K562 (cell line): ENCODE measurements around the gene DENND1A. TPM values are rescaled to one million over a fixed set of nuclear protein-coding genes. Genes with fewer than 3 reads are reported as not detected.

Source experiments
- HLTF ChIP-seq: fragments of 450-650 bp; IDR thresholded peaks from 2 replicates; pipeline ENCODE4 v1.6.1; 2016
- MAFF ChIP-seq: IDR thresholded peaks from 2 replicates; pipeline ENCODE4 v1.6.1; 2012; ENCODE audit warnings: low read length, improper control_type of control experiment
- MEF2A ChIP-seq: IDR thresholded peaks from 2 replicates; pipeline ENCODE4 v1.6.1; 2011; ENCODE audit warnings: low read depth, mild to moderate bottlenecking, low read length, moderate library complexity; ENCODE audit not compliant: control insufficient read depth
- NFIC ChIP-seq: fragments of 450-650 bp; IDR thresholded peaks from 2 replicates; pipeline ENCODE4 v1.6.1; 2017; ENCODE audit warnings: mild to moderate bottlenecking, inconsistent platforms
- NR2C2 ChIP-seq, 2 experiments: fragments of 200-800 bp in 1 of 2; sonication (Bioruptor generic) in 1 of 2; sonication (generic) in 1 of 2; formaldehyde crosslinking in 1 of 2; IDR thresholded peaks; 2 replicates each; pipeline versions ENCODE4 v1.6.1 to v1.8.0; 2016 to 2022; ENCODE audit warnings: mild to moderate bottlenecking in 1 of 2, missing compliant biosample characterization in 1 of 2, missing genetic modification characterization in 1 of 2, missing genetic modification reagents in 1 of 2
- ZBED1 ChIP-seq: IDR thresholded peaks from 2 replicates; pipeline ENCODE4 v1.6.1; 2014
- ZFPM2 ChIP-seq: fragments of 250-450 bp; sonication (Bioruptor Pico); IDR thresholded peaks from 2 replicates; pipeline ENCODE4 v1.5.1; 2022; ENCODE audit warnings: mild to moderate bottlenecking
- ZNF133 ChIP-seq: fragments of 250-450 bp; sonication (Bioruptor Pico); IDR thresholded peaks from 2 replicates; pipeline ENCODE4 v1.4.0; 2020; ENCODE audit warnings: mild to moderate bottlenecking
- ZNF507 ChIP-seq: conservative IDR thresholded peaks from 2 replicates; pipeline ENCODE4 v1.6.1; 2017; ENCODE audit warnings: missing genetic modification characterization, missing compliant biosample characterization
- polyA plus RNA-seq, 8 experiments: library from polyadenylated mRNA; depleted of rRNA in 4 of 8; stranded (reverse) in 5 of 8; unstranded in 3 of 8; fragments of >200 nt; fragmentation: Nextera tagmentation in 2 of 8; fragmentation: Illumina TruSeq in 1 of 8; extraction: Ambion mirVana in 2 of 8; extraction: Trizol in 1 of 8; gene quantifications; 2 replicates each; pipeline versions ENCODE4 v1.2.1 to v1.2.3, GENCODE V29; 2011 to 2014; ENCODE audit warnings: inconsistent platforms in 1 of 8, missing spikeins in 1 of 8
- total RNA-seq, 7 experiments: library from RNA; depleted of rRNA in 6 of 7; stranded (reverse); fragments of >200 nt in 6 of 7; fragmentation: Illumina TruSeq in 2 of 7; extraction: Trizol in 2 of 7; gene quantifications; 2 replicates each; pipeline versions ENCODE4 v1.2.1 to v1.2.3, GENCODE V29; 2011 to 2021; ENCODE audit warnings: low replicate concordance in 1 of 7
- TF ChIP-seq, protein P1 (sequence below), 2 experiments: IDR thresholded peaks; 2 replicates each; pipeline ENCODE4 v1.6.1; 2012; ENCODE audit warnings: improper control_type of control experiment in 2 of 2, low read depth in 2 of 2, low read length in 2 of 2, borderline replicate concordance in 1 of 2
- TF ChIP-seq, protein P2 (sequence below): fragments of 450-650 bp; conservative IDR thresholded peaks from 2 replicates; pipeline ENCODE4 v1.6.1; 2016; ENCODE audit warnings: missing genetic modification characterization, low read depth, mild to moderate bottlenecking, missing compliant biosample characterization, moderate library complexity
- TF ChIP-seq, protein P3 (sequence below): fragments of 250-450 bp; sonication (Bioruptor Pico); IDR thresholded peaks from 2 replicates; pipeline ENCODE4 v1.4.0; 2020; ENCODE audit warnings: mild to moderate bottlenecking, moderate library complexity, borderline replicate concordance
- TF ChIP-seq, protein P4 (sequence below): fragments of 450-650 bp; IDR thresholded peaks from 2 replicates; pipeline ENCODE4 v1.6.1; 2017; ENCODE audit warnings: antibody characterized with exemption, mild to moderate bottlenecking
- TF ChIP-seq, protein P5 (sequence below): fragments of 450-650 bp; IDR thresholded peaks from 2 replicates; pipeline ENCODE4 v1.6.1; 2018; ENCODE audit warnings: mild to moderate bottlenecking, low read depth; ENCODE audit not compliant: partially characterized antibody

The DENND1A gene
- total and polyA plus RNA-seq, 9 of the 15 experiments (the other 6 are each of a cell fraction or from before 2014, with no cell fraction given) = 7.6 to 29.5 (median 15.7) TPM

DNA sequence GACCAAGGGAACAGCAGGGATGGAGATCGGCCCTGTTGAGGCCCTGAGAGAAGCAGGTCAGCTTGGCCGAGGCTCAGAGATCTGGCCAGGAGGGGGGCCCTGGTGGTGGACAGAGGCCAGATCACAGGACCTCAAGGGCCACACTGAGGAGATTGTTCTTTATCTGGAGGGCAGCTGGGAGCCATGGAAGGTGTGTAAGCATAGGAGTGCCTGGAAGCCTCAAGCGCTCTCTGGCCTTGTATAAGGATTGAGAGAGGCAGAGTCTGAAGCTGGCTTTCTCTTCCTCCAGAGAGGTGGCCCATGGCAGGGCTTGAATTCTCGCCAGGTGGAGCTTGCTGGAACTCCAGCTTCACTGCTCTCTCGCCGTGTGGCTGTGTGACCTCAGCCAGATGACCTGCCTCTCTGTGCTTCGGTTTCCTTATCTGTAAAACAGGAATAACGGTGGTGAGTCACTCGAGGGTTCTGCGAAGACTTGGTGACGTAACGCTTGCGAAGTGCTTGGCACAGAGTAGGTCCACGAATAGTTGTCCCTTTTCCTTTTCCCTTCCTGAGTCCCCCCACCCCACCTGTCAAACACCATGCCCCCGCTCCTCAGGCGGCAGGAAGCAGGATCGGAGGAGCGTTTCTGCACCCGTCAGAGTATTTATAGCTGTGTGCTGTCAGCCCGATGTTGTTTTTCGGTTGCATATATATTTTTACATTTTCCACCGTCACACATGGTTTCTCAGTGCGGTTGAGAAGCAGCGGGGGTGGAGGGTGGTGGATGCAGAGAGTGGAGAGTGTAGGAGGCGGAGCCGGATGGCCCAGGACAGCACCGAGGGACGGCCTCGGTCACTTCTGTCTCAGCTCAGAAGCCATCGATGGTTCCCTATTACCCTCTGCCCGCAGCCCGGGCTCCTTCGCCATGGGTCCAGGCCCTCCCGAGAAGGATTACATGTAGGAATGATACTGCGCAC is 590.9 kb downstream of the DENND1A start (continued):
- TF ChIP-seq, protein P1, sequence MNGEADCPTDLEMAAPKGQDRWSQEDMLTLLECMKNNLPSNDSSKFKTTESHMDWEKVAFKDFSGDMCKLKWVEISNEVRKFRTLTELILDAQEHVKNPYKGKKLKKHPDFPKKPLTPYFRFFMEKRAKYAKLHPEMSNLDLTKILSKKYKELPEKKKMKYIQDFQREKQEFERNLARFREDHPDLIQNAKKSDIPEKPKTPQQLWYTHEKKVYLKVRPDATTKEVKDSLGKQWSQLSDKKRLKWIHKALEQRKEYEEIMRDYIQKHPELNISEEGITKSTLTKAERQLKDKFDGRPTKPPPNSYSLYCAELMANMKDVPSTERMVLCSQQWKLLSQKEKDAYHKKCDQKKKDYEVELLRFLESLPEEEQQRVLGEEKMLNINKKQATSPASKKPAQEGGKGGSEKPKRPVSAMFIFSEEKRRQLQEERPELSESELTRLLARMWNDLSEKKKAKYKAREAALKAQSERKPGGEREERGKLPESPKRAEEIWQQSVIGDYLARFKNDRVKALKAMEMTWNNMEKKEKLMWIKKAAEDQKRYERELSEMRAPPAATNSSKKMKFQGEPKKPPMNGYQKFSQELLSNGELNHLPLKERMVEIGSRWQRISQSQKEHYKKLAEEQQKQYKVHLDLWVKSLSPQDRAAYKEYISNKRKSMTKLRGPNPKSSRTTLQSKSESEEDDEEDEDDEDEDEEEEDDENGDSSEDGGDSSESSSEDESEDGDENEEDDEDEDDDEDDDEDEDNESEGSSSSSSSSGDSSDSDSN (IDR thresholded peaks at IDR 0.05; ENCODE audit: borderline replicate concordance in 1 of 2, low read depth in 2 of 2, low read length in 2 of 2) = peak in 1 of 2 experiments; percentile 10; a peak in 1 of 4 replicates
- no peak for TF ChIP-seq ZBED1
- TF ChIP-seq, protein P2, sequence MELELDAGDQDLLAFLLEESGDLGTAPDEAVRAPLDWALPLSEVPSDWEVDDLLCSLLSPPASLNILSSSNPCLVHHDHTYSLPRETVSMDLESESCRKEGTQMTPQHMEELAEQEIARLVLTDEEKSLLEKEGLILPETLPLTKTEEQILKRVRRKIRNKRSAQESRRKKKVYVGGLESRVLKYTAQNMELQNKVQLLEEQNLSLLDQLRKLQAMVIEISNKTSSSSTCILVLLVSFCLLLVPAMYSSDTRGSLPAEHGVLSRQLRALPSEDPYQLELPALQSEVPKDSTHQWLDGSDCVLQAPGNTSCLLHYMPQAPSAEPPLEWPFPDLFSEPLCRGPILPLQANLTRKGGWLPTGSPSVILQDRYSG (tag) = no peak
- TF ChIP-seq NFIC = peak; percentile 40; the same call in 1 of the 2 replicates
- TF ChIP-seq, protein P3, sequence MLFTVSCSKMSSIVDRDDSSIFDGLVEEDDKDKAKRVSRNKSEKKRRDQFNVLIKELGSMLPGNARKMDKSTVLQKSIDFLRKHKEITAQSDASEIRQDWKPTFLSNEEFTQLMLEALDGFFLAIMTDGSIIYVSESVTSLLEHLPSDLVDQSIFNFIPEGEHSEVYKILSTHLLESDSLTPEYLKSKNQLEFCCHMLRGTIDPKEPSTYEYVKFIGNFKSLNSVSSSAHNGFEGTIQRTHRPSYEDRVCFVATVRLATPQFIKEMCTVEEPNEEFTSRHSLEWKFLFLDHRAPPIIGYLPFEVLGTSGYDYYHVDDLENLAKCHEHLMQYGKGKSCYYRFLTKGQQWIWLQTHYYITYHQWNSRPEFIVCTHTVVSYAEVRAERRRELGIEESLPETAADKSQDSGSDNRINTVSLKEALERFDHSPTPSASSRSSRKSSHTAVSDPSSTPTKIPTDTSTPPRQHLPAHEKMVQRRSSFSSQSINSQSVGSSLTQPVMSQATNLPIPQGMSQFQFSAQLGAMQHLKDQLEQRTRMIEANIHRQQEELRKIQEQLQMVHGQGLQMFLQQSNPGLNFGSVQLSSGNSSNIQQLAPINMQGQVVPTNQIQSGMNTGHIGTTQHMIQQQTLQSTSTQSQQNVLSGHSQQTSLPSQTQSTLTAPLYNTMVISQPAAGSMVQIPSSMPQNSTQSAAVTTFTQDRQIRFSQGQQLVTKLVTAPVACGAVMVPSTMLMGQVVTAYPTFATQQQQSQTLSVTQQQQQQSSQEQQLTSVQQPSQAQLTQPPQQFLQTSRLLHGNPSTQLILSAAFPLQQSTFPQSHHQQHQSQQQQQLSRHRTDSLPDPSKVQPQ = no peak
- no peak for TF ChIP-seq MAFF
- TF ChIP-seq ZNF507 (tag) = no peak
- TF ChIP-seq HLTF = no peak
- TF ChIP-seq, protein P4, sequence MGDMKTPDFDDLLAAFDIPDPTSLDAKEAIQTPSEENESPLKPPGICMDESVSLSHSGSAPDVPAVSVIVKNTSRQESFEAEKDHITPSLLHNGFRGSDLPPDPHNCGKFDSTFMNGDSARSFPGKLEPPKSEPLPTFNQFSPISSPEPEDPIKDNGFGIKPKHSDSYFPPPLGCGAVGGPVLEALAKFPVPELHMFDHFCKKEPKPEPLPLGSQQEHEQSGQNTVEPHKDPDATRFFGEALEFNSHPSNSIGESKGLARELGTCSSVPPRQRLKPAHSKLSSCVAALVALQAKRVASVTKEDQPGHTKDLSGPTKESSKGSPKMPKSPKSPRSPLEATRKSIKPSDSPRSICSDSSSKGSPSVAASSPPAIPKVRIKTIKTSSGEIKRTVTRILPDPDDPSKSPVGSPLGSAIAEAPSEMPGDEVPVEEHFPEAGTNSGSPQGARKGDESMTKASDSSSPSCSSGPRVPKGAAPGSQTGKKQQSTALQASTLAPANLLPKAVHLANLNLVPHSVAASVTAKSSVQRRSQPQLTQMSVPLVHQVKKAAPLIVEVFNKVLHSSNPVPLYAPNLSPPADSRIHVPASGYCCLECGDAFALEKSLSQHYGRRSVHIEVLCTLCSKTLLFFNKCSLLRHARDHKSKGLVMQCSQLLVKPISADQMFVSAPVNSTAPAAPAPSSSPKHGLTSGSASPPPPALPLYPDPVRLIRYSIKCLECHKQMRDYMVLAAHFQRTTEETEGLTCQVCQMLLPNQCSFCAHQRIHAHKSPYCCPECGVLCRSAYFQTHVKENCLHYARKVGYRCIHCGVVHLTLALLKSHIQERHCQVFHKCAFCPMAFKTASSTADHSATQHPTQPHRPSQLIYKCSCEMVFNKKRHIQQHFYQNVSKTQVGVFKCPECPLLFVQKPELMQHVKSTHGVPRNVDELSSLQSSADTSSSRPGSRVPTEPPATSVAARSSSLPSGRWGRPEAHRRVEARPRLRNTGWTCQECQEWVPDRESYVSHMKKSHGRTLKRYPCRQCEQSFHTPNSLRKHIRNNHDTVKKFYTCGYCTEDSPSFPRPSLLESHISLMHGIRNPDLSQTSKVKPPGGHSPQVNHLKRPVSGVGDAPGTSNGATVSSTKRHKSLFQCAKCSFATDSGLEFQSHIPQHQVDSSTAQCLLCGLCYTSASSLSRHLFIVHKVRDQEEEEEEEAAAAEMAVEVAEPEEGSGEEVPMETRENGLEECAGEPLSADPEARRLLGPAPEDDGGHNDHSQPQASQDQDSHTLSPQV = no peak
- TF ChIP-seq, protein P5, sequence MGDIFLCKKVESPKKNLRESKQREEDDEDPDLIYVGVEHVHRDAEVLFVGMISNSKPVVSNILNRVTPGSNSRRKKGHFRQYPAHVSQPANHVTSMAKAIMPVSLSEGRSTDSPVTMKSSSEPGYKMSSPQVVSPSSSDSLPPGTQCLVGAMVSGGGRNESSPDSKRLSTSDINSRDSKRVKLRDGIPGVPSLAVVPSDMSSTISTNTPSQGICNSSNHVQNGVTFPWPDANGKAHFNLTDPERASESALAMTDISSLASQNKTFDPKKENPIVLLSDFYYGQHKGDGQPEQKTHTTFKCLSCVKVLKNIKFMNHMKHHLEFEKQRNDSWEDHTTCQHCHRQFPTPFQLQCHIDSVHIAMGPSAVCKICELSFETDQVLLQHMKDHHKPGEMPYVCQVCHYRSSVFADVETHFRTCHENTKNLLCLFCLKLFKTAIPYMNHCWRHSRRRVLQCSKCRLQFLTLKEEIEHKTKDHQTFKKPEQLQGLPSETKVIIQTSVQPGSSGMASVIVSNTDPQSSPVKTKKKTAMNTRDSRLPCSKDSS = peak; percentile 58
- TF ChIP-seq MEF2A = peak; percentile 61
- TF ChIP-seq ZFPM2 = no peak
- no peak for TF ChIP-seq NR2C2 (CRISPR knock-in tag; IDR thresholded peaks at IDR 0.05)
- peak; percentile 4; the same call in 1 of the 2 replicates for TF ChIP-seq NR2C2 (tag; IDR thresholded peaks at IDR 0.05)
- TF ChIP-seq ZNF133 (CRISPR knock-in tag) = no peak
